Lower leg skin (tissue), 4 donors: ENCODE data around the gene SLC10A3. TPM values are rescaled to one million over a fixed set of nuclear protein-coding genes. Genes with fewer than 3 reads are reported as not detected.

Experiments used
- DNase-seq, 2 donors: peaks; one replicate each; pipeline ENCODE4 v3.0.0-alpha.2; 2019; ENCODE audit warnings: low spot score in 2 of 2
- H3K4me3 ChIP-seq: fragments of 200-600 bp; sonication (generic); 2 replicates; pipeline ENCODE4 v1.5.1; 2017; ENCODE audit warnings: mild to moderate bottlenecking, low read depth; ENCODE audit not compliant: poor library complexity, severe bottlenecking
- CTCF ChIP-seq, 3 donors: fragments of 450-650 bp; IDR thresholded peaks; one replicate each; pipeline ENCODE4 v1.5.1; 2016; ENCODE audit warnings: antibody characterized with exemption in 3 of 3, mild to moderate bottlenecking in 3 of 3, moderate library complexity in 2 of 3
- POLR2A ChIP-seq, 2 donors: fragments of 450-650 bp; IDR thresholded peaks; one replicate each; pipeline ENCODE4 v1.6.1; 2016 to 2017; ENCODE audit warnings: antibody characterized with exemption in 2 of 2, mild to moderate bottlenecking in 1 of 2, moderate library complexity in 1 of 2
- WGBS, 2 donors: methylation state at CpG; one replicate each; pipeline ENCODE4 v1.1.5; 2018; 5-methylcytosine and 5-hydroxymethylcytosine counted together
- intact Hi-C: fragments of 100-400 bp; cut with DNase I; formaldehyde crosslinking; loops from one replicate; pipeline ENCODE4 v1.15.0; 2023; ENCODE audit warnings: low total_unique reads
- total RNA-seq, 4 donors: library from RNA; depleted of rRNA; stranded (reverse); fragments of >200 nt; gene quantifications; one replicate each; pipeline ENCODE4 v1.1.0, GENCODE V29; 2016

The SLC10A3 gene
- total RNA-seq, 4 donors from 2014 or later: 53.4 to 67.3 (median 57.4) TPM

- intact Hi-C loops: no loop called here
- WGBS, 2 donors: 75 to 89% methylated on average over 2 of the region's 2 CpGs
- TF ChIP-seq CTCF (IDR thresholded peaks at IDR 0.05) (no peak), POLR2A (IDR thresholded peaks at IDR 0.05) (no peak)
- no peak overlapping the region for H3K4me3 ChIP-seq
- no peak for DNase-seq
Measured at GRCh38 chrX:154513716-154514115, 23.3 kb upstream of the SLC10A3 start.

- 90 to 99% methylated on average over 10 to 16 of the region's 16 CpGs for WGBS, 2 donors
- H3K4me3 ChIP-seq: no peak overlapping the region
- intact Hi-C loops: no loop called here
- TF ChIP-seq CTCF (IDR thresholded peaks at IDR 0.05) (no peak), POLR2A (IDR thresholded peaks at IDR 0.05) (no peak)
- DNase-seq: no peak
Measured at GRCh38 chrX:154512879-154513553, 22.6 kb upstream of the SLC10A3 start.

GRCh38 chrX:154511761-154512160 is 21.3 kb upstream of the SLC10A3 start:
- 80 to 86% methylated on average over 12 of the region's 12 CpGs for WGBS, 2 donors
- intact Hi-C loops: no loop called here

GRCh38 chrX:154509455-154509854 is 19.0 kb upstream of the SLC10A3 start:
- DNase-seq: no peak
- intact Hi-C loops: no loop called here
- 92 to 95% methylated on average over 5 of the region's 5 CpGs for WGBS, 2 donors

More at GRCh38 chrX:154511761-154512160, 21.3 kb upstream of the SLC10A3 start:
- TF ChIP-seq POLR2A (IDR thresholded peaks at IDR 0.05) (no peak), CTCF (IDR thresholded peaks at IDR 0.05) (no peak)
- H3K4me3 ChIP-seq: no peak overlapping the region
- no peak for DNase-seq

GRCh38 chrX:154508384-154508745 is 17.9 kb upstream of the SLC10A3 start:
- no peak for TF ChIP-seq CTCF (IDR thresholded peaks at IDR 0.05)
- no peak for TF ChIP-seq POLR2A (IDR thresholded peaks at IDR 0.05)
- WGBS, 2 donors: 89 to 100% methylated on average over 1 to 10 of the region's 13 CpGs
- intact Hi-C loops: no loop called here
- no peak for DNase-seq
- H3K4me3 ChIP-seq: no peak overlapping the region

More at GRCh38 chrX:154509455-154509854, 19.0 kb upstream of the SLC10A3 start:
- H3K4me3 ChIP-seq: no peak overlapping the region
- no peak for TF ChIP-seq POLR2A (IDR thresholded peaks at IDR 0.05)
- TF ChIP-seq CTCF (IDR thresholded peaks at IDR 0.05): no peak
